SU-DHL-6 (cell line): Measurements from ENCODE around the gene ILF2.

Source experiments
- H2AFZ ChIP-seq: fragments of 200-600 bp; sonication (generic); 2 replicates; pipeline ENCODE4 v1.6.1; 2014; ENCODE audit warnings: low read depth, mild to moderate bottlenecking, moderate library complexity, mixed read lengths, antibody characterized with exemption, low read length; ENCODE audit not compliant: severe bottlenecking
- H3F3A ChIP-seq: fragments of 200-600 bp; shearing (Covaris generic); 2 replicates; pipeline ENCODE4 v1.6.0; 2016; ENCODE audit warnings: antibody characterized with exemption, mild to moderate bottlenecking; ENCODE audit not compliant: insufficient read depth
- H3K27ac ChIP-seq: fragments of 200-600 bp; sonication (generic); 2 replicates; pipeline ENCODE4 v1.5.1; 2016; ENCODE audit warnings: low read depth, mild to moderate bottlenecking, low read length, moderate library complexity, mixed read lengths
- H3K27me3 ChIP-seq: fragments of 200-600 bp; sonication (generic), shearing (Covaris generic); 2 replicates; pipeline ENCODE4 v1.6.0; 2014; ENCODE audit warnings: mild to moderate bottlenecking, low read length
- H3K36me3 ChIP-seq: fragments of 200-600 bp; sonication (generic); 2 replicates; pipeline ENCODE4 v1.6.1; 2014; ENCODE audit warnings: mild to moderate bottlenecking, low read length, mixed read lengths
- H3K4me2 ChIP-seq: fragments of 300-600, 200-600 bp; shearing (Covaris generic), sonication (generic); 2 replicates; pipeline ENCODE4 v1.6.0; 2014; ENCODE audit warnings: low read length, low read depth, mild to moderate bottlenecking; ENCODE audit not compliant: poor library complexity, severe bottlenecking
- H3K4me3 ChIP-seq: fragments of 200-600 bp; sonication (generic); 2 replicates; pipeline ENCODE4 v1.5.1; 2014; ENCODE audit warnings: antibody characterized with exemption, low read length, mild to moderate bottlenecking, mixed read lengths; ENCODE audit not compliant: insufficient read depth, poor library complexity, severe bottlenecking
- H3K79me2 ChIP-seq: fragments of 200-600 bp; sonication (generic); 2 replicates; pipeline ENCODE4 v1.6.1; 2014; ENCODE audit warnings: mild to moderate bottlenecking, low read length, moderate library complexity; ENCODE audit not compliant: insufficient read depth
- H3K9ac ChIP-seq: fragments of 200-600 bp; sonication (generic); 2 replicates; pipeline ENCODE4 v1.7.0; 2014; ENCODE audit warnings: mild to moderate bottlenecking, low read length
- H3K9me2 ChIP-seq: fragments of 200-600 bp; sonication (generic); replicated peaks from 2 replicates; pipeline ENCODE4 v1.6.1; 2014; ENCODE audit warnings: low read length; ENCODE audit not compliant: insufficient read depth
- H3K9me3 ChIP-seq: fragments of 200-600 bp; sonication (generic); 2 replicates; pipeline ENCODE4 v1.6.1; 2014; ENCODE audit warnings: low read length, mixed read lengths; ENCODE audit not compliant: insufficient read depth
- H4K20me1 ChIP-seq: fragments of 200-600 bp; sonication (generic); 2 replicates; pipeline ENCODE4 v1.6.1; 2014; ENCODE audit warnings: low read depth, mild to moderate bottlenecking, antibody characterized with exemption, low read length, moderate library complexity, mixed read lengths
- CTCF ChIP-seq: fragments of 200-600 bp; sonication (generic); IDR thresholded peaks from one replicate; pipeline ENCODE4 v1.5.1; 2017; ENCODE audit warnings: antibody characterized with exemption, mild to moderate bottlenecking, low read length, moderate library complexity; ENCODE audit not compliant: insufficient read depth, poor library complexity, severe bottlenecking
- EZH2phosphoT487 ChIP-seq: fragments of 200-600 bp; sonication (generic), shearing (Covaris generic); conservative IDR thresholded peaks from 2 replicates; pipeline ENCODE4 v1.6.1; 2018; ENCODE audit warnings: mild to moderate bottlenecking, antibody characterized with exemption, low read length, moderate library complexity, mixed read lengths

The ILF2 gene

GRCh38 chr1:153693466-153693865 lies 22.7 kb upstream of the ILF2 start:
- H3K79me2 ChIP-seq: no peaks in the 10 kb centered on the region
- no peak overlapping the region for H2AFZ ChIP-seq
- no peak for TF ChIP-seq CTCF
- no peak for TF ChIP-seq EZH2phosphoT487
- H3K9ac ChIP-seq: no peak overlapping the region
- no peaks in the 10 kb centered on the region for H3K9me2 ChIP-seq
- H3F3A ChIP-seq: no peaks in the 10 kb centered on the region
- H3K4me2 ChIP-seq: no peak overlapping the region
- H3K9me3 ChIP-seq: no peaks in the 10 kb centered on the region
- H3K27ac ChIP-seq: no peak overlapping the region
- H4K20me1 ChIP-seq: no peaks in the 10 kb centered on the region
- no peaks in the 10 kb centered on the region for H3K27me3 ChIP-seq
- no peak overlapping the region for H3K4me3 ChIP-seq
- H3K36me3 ChIP-seq: no peaks in the 10 kb centered on the region

GRCh38 chr1:153688736-153689328 lies 18.0 kb upstream of the ILF2 start:
- Histone ChIP-seq H3K4me2 (no peak overlapping the region), H3K27me3 (no peaks in the 10 kb centered on the region)
- TF ChIP-seq CTCF: no peak
- TF ChIP-seq EZH2phosphoT487: no peak

GRCh38 chr1:153688276-153688675 lies 17.5 kb upstream of the ILF2 start:
- Histone ChIP-seq H3K27ac (no peak overlapping the region), H3K79me2 (no peaks in the 10 kb centered on the region), H3K4me2 (no peak overlapping the region), H3K9me2 (no peaks in the 10 kb centered on the region), H3K27me3 (no peaks in the 10 kb centered on the region), H4K20me1 (no peaks in the 10 kb centered on the region), H3K9me3 (no peaks in the 10 kb centered on the region), H2AFZ (no peak overlapping the region), H3K9ac (no peak overlapping the region), H3K4me3 (no peak overlapping the region), H3F3A (no peaks in the 10 kb centered on the region), H3K36me3 (no peaks in the 10 kb centered on the region)
- TF ChIP-seq CTCF: no peak
- TF ChIP-seq EZH2phosphoT487: no peak

More at GRCh38 chr1:153688736-153689328, 18.0 kb upstream of the ILF2 start:
- H3K27ac ChIP-seq: no peak overlapping the region
- no peak overlapping the region for H3K4me3 ChIP-seq
- H3K9me2 ChIP-seq: no peaks in the 10 kb centered on the region
- H3K9ac ChIP-seq: no peak overlapping the region
- H3F3A ChIP-seq: no peaks in the 10 kb centered on the region
- no peaks in the 10 kb centered on the region for H3K36me3 ChIP-seq
- H2AFZ ChIP-seq: no peak overlapping the region
- no peaks in the 10 kb centered on the region for H4K20me1 ChIP-seq
- no peaks in the 10 kb centered on the region for H3K79me2 ChIP-seq
- H3K9me3 ChIP-seq: no peaks in the 10 kb centered on the region
